GM23338 (cell line): Measurements from ENCODE around the gene FOXD2. TPM values are rescaled to one million over a fixed set of nuclear protein-coding genes. Genes with fewer than 3 reads are reported as not detected.

Experiments used
- ATAC-seq: fragments of 200-7000 bp; cut with Tn5 transposase; 3 replicates; pipeline ENCODE4 v1.9.1; 2020
- DNase-seq: peaks from one replicate; pipeline ENCODE4 v3.0.0-alpha.2; 2015; ENCODE audit warnings: low spot score
- H2AFZ ChIP-seq: fragments of 200-600 bp; sonication (generic); 2 replicates; pipeline ENCODE4 v1.8.0; 2016; ENCODE audit warnings: antibody characterized with exemption, mild to moderate bottlenecking, moderate library complexity
- H3F3A ChIP-seq: fragments of 200-600 bp; sonication (generic); replicated peaks from 2 replicates; pipeline ENCODE4 v1.8.0; 2017; ENCODE audit warnings: antibody characterized with exemption, mixed run types, low read depth
- H3K27ac ChIP-seq: fragments of 200-600 bp; sonication (generic); 2 replicates; pipeline ENCODE4 v1.6.1; 2016; ENCODE audit warnings: low read depth
- H3K27me3 ChIP-seq: fragments of 200-600 bp; sonication (generic); 2 replicates; pipeline ENCODE4 v1.8.0; 2016; ENCODE audit warnings: mild to moderate bottlenecking, mixed run types, moderate library complexity; ENCODE audit not compliant: insufficient read depth
- H3K36me3 ChIP-seq: fragments of 200-600 bp; sonication (generic); 2 replicates; pipeline ENCODE4 v1.8.0; 2016; ENCODE audit warnings: mild to moderate bottlenecking; ENCODE audit not compliant: insufficient read depth
- H3K4me1 ChIP-seq: fragments of 200-600 bp; sonication (generic); 2 replicates; pipeline ENCODE4 v1.8.0; 2016; ENCODE audit warnings: mild to moderate bottlenecking, moderate library complexity; ENCODE audit not compliant: insufficient read depth
- H3K4me2 ChIP-seq: fragments of 200-600 bp; sonication (generic); 2 replicates; pipeline ENCODE4 v1.7.1; 2017; ENCODE audit warnings: mixed run types
- H3K4me3 ChIP-seq: fragments of 200-600 bp; sonication (generic); 2 replicates; pipeline ENCODE4 v1.6.1; 2016; ENCODE audit warnings: mixed run types
- H3K79me2 ChIP-seq: fragments of 200-600 bp; sonication (generic); replicated peaks from 2 replicates; pipeline ENCODE4 v1.8.0; 2017; ENCODE audit warnings: mild to moderate bottlenecking; ENCODE audit not compliant: insufficient read depth
- H3K9me2 ChIP-seq: fragments of 200-600 bp; sonication (generic); 2 replicates; pipeline ENCODE4 v1.8.0; 2017; ENCODE audit not compliant: insufficient read depth
- H4K20me1 ChIP-seq: fragments of 200-600 bp; sonication (generic); replicated peaks from 2 replicates; pipeline ENCODE4 v1.8.0; 2017; ENCODE audit warnings: mild to moderate bottlenecking; ENCODE audit not compliant: insufficient read depth
- H3K27ac Mint-ChIP-seq: 2 replicates; pipeline ENCODE4 v1.8.0; 2020; ENCODE audit warnings: inconsistent platforms, mild to moderate bottlenecking, moderate library complexity, mixed read lengths
- H3K27me3 Mint-ChIP-seq: 3 replicates; pipeline ENCODE4 v1.8.0; 2022; ENCODE audit warnings: low read depth, mild to moderate bottlenecking, moderate library complexity, mixed read lengths, inconsistent platforms; ENCODE audit not compliant: insufficient read depth, poor library complexity
- H3K36me3 Mint-ChIP-seq: 3 replicates; pipeline ENCODE4 v1.8.0; 2021; ENCODE audit warnings: low read depth, mild to moderate bottlenecking, inconsistent platforms, moderate library complexity, mixed read lengths
- H3K4me1 Mint-ChIP-seq: 3 replicates; pipeline ENCODE4 v1.8.0; 2020; ENCODE audit warnings: mild to moderate bottlenecking, inconsistent platforms, mixed read lengths
- H3K4me3 Mint-ChIP-seq: 3 replicates; pipeline ENCODE4 v1.8.0; 2021; ENCODE audit warnings: moderate library complexity, mild to moderate bottlenecking, inconsistent platforms, mixed read lengths
- H3K9me3 Mint-ChIP-seq: 3 replicates; pipeline ENCODE4 v1.8.0; 2020; ENCODE audit warnings: moderate library complexity, mild to moderate bottlenecking, inconsistent platforms, mixed read lengths
- CREB1 ChIP-seq: fragments of 250-450 bp; sonication (Bioruptor Pico); IDR thresholded peaks from 2 replicates; pipeline ENCODE4 v1.5.0; 2020; ENCODE audit warnings: low read depth, mild to moderate bottlenecking, moderate library complexity
- EZH2 ChIP-seq: fragments of 200-600 bp; sonication (generic); IDR thresholded peaks from one replicate; pipeline ENCODE4 v1.8.0; 2017; ENCODE audit warnings: antibody characterized with exemption, mild to moderate bottlenecking, low read depth; ENCODE audit not compliant: unreplicated experiment
- EZH2phosphoT487 ChIP-seq: fragments of 200-600 bp; sonication (generic); IDR thresholded peaks from one replicate; pipeline ENCODE4 v1.8.1; 2018; ENCODE audit warnings: antibody characterized with exemption; ENCODE audit not compliant: unreplicated experiment
- NANOG ChIP-seq: IDR thresholded peaks from 2 replicates; pipeline ENCODE4 v1.6.1; 2016; ENCODE audit warnings: antibody characterized with exemption, borderline replicate concordance
- POLR2AphosphoS5 ChIP-seq: IDR thresholded peaks from 2 replicates; pipeline ENCODE4 v1.6.1; 2016; ENCODE audit warnings: antibody characterized with exemption, low read depth
- STAT1 ChIP-seq: IDR thresholded peaks from one replicate; pipeline ENCODE4 v1.6.1; 2016; ENCODE audit warnings: antibody characterized with exemption; ENCODE audit not compliant: unreplicated experiment
- ZNF114 ChIP-seq: fragments of 250-450 bp; sonication (Bioruptor Pico); IDR thresholded peaks from 2 replicates; pipeline ENCODE4 v1.5.0; 2020; ENCODE audit warnings: mild to moderate bottlenecking, moderate library complexity
- ZNF331 ChIP-seq: fragments of 250-450 bp; sonication (Bioruptor Pico); IDR thresholded peaks from 2 replicates; pipeline ENCODE4 v1.5.0; 2020; ENCODE audit warnings: low read depth, mild to moderate bottlenecking, moderate library complexity
- polyA plus RNA-seq: library from polyadenylated mRNA; unstranded; fragments of >200 nt; fragmentation: Nextera tagmentation; extraction: Ambion mirVana; gene quantifications from 2 replicates; pipeline ENCODE4 v1.2.1, GENCODE V29; 2016
- total RNA-seq: library from RNA; depleted of rRNA; stranded (reverse); fragments of >200 nt; shearing (Covaris generic); gene quantifications from 2 replicates; pipeline ENCODE4 v1.2.3, GENCODE V29; 2014

Gene FOXD2
- total and polyA plus RNA-seq, 2 experiments from 2014 or later = 0.28 TPM; not detected in 1

DNA sequence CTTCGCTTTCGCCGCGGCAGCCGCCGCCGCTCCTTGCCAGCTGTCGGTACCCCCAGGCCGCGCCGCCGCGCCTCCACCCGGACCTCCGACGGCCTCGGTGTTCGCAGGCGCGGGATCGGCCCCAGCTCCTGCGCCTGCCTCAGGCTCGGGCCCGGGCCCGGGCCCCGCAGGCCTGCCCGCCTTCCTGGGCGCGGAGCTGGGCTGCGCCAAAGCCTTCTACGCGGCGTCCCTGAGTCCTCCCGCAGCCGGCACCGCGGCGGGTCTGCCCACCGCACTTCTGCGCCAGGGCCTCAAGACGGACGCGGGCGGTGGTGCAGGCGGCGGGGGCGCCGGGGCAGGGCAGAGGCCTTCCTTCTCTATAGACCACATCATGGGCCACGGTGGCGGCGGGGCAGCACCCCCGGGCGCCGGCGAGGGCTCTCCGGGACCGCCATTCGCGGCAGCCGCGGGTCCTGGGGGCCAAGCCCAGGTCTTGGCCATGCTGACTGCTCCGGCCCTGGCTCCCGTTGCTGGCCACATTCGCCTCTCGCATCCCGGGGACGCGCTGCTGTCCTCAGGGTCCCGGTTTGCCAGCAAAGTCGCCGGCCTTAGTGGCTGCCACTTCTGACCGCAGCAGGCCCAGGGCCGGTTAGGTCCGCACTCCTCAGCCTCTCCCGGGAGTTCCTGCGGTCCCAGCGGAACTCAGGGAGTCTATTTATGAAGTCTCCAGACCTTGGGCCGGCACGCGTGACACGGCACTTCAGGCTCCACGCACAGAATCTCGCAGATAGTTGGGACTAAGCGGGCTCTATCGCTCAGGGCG lies 1.4 kb downstream of the FOXD2 start:
- Mint-ChIP-seq H3K4me1 (peaks cover 25% of the 10 kb centered on the region), H3K4me3 (0 out of 3 replicates have a peak overlapping the region, but pooled peaks have one; percentile 23), H3K9me3 (no peaks in the 10 kb centered on the region; the same call in 2 of the 3 replicates), H3K27ac (no peak overlapping the region), H3K27me3 (peaks cover 34% of the 10 kb centered on the region), H3K36me3 (no peaks in the 10 kb centered on the region)
- Histone ChIP-seq H3K27ac (no peak overlapping the region), H3F3A (peaks cover 9% of the 10 kb centered on the region), H3K4me3 (peak overlapping the region; percentile 35; the same call in 1 of the 2 replicates), H3K4me1 (peaks cover 40% of the 10 kb centered on the region), H3K4me2 (peak overlapping the region; percentile 62; the same call in 1 of the 2 replicates), H3K27me3 (peaks cover 98% of the 10 kb centered on the region), H3K9me2 (no peaks in the 10 kb centered on the region), H2AFZ (no peak overlapping the region), H4K20me1 (peaks cover 22% of the 10 kb centered on the region; the same call in 1 of the 2 replicates), H3K36me3 (no peaks in the 10 kb centered on the region), H3K79me2 (no peaks in the 10 kb centered on the region)
- TF ChIP-seq NANOG (no peak), STAT1 (no peak), EZH2 (peak; percentile 96), ZNF331 (CRISPR knock-in tag) (no peak), CREB1 (no peak), EZH2phosphoT487 (peak; percentile 93), ZNF114 (CRISPR knock-in tag) (no peak), POLR2AphosphoS5 (no peak)
- DNase-seq = peak; percentile 49
- no peak; the same call in 2 of the 3 replicates for ATAC-seq

DNA sequence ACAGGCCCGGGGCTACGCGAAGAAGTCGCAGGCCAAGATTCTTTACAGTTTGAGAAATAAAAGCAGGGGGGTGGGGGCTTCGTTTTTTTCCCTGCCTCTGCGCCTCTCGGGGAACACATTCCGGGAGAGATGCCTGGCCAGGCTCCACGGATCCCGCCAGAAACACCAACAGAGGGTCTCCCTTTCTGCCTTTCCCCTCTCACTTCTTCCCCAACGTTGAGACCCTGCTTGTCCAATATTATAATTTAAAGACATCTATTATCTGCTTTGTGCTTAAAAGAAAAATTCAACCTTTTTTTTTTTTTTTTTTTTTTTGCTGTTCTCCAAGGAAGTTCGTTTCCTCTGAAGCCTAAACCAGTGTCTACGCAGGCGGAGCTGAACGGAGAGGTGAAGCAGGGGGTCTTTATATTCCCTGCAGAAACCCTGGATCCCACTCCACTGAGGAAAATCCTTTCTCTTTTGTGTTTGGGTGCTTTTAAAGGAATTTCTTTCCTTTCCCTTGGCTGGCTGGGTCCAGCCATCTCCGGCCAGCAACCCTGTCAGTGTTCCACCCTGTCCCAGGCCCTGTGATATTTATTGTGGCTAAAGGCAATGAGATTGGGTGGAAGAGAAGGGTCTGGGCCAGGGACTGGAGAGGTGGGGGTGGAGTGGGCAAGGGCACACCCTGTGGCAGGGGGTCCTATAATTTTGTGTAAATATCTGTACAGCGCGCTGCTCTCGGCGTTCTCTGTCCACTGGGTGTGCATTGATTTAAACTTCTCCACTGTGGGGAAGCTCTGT lies 2.2 kb downstream of the FOXD2 start:
- Mint-ChIP-seq H3K36me3 (no peaks in the 10 kb centered on the region), H3K9me3 (no peaks in the 10 kb centered on the region; the same call in 2 of the 3 replicates), H3K27me3 (peaks cover 26% of the 10 kb centered on the region), H3K27ac (no peak overlapping the region), H3K4me3 (0 out of 3 replicates have a peak overlapping the region, but pooled peaks have one; percentile 23), H3K4me1 (peaks cover 23% of the 10 kb centered on the region)
- Histone ChIP-seq H3K4me3 (peak overlapping the region; percentile 35; the same call in 1 of the 2 replicates), H3K4me1 (peaks cover 37% of the 10 kb centered on the region), H2AFZ (no peak overlapping the region), H3K4me2 (peak overlapping the region; percentile 62; the same call in 1 of the 2 replicates), H3F3A (peaks cover 16% of the 10 kb centered on the region), H3K36me3 (no peaks in the 10 kb centered on the region), H3K9me2 (no peaks in the 10 kb centered on the region), H3K79me2 (no peaks in the 10 kb centered on the region), H4K20me1 (peaks cover 21% of the 10 kb centered on the region; the same call in 1 of the 2 replicates), H3K27me3 (peaks cover 98% of the 10 kb centered on the region), H3K27ac (no peak overlapping the region)
- ATAC-seq = no peak
- TF ChIP-seq EZH2phosphoT487 = no peak
- TF ChIP-seq ZNF331 (CRISPR knock-in tag) = no peak
- TF ChIP-seq EZH2 = peak; percentile 73
- DNase-seq = no peak
